PC-3 (cell line): ENCODE data around the gene TGFBI. TPM values are rescaled to one million over a fixed set of nuclear protein-coding genes. Genes with fewer than 3 reads are reported as not detected.

Source experiments
- ATAC-seq: fragments of 200-7000 bp; cut with Tn5 transposase; 2 replicates; pipeline ENCODE4 v1.9.1; 2020; ENCODE audit warnings: mild to moderate bottlenecking, moderate library complexity
- BruUV-seq: library from RNA; stranded (reverse); fragments of 400-500 nt; replicated peaks from 2 replicates; lab custom pipeline; 2021; lab: Mats Ljungman, UMichigan
- CTCF ChIA-PET: fragments of 300-600 bp; sonication (Branson Sonifier 250); formaldehyde crosslinking; loops from one replicate; lab custom pipeline; 2022; ENCODE audit warnings: antibody characterized with exemption; lab: Charles Lee
- POLR2A ChIA-PET: fragments of 300-600 bp; sonication (Branson Sonifier 250); formaldehyde crosslinking; loops from one replicate; lab custom pipeline; 2022; ENCODE audit warnings: antibody characterized with exemption; ENCODE audit not compliant: unreplicated experiment; lab: Charles Lee
- DNase-seq: peaks from one replicate; pipeline ENCODE4 v3.0.0-alpha.2; 2015
- H2AFZ ChIP-seq: fragments of 300-600 bp; sonication (generic); 2 replicates; pipeline ENCODE4 v1.6.0; 2016; ENCODE audit warnings: antibody characterized with exemption, low read length
- H3F3A ChIP-seq: fragments of 300-600 bp; sonication (generic); one replicate; pipeline ENCODE4 v1.6.0; 2017; ENCODE audit warnings: antibody characterized with exemption, low read length, control low read depth, mild to moderate bottlenecking; ENCODE audit not compliant: unreplicated experiment
- H3K27ac ChIP-seq: fragments of 300-600 bp; sonication (generic); 2 replicates; pipeline ENCODE4 v1.5.1; 2016; ENCODE audit warnings: mild to moderate bottlenecking, low read length
- H3K27me3 ChIP-seq: fragments of 300-600 bp; sonication (generic); 2 replicates; pipeline ENCODE4 v1.6.1; 2016; ENCODE audit warnings: low read length, mixed read lengths
- H3K36me3 ChIP-seq: fragments of 300-600 bp; sonication (generic); 2 replicates; pipeline ENCODE4 v1.6.1; 2016; ENCODE audit warnings: low read depth, mixed run types, low read length, mixed read lengths
- H3K4me1 ChIP-seq: fragments of 300-600 bp; sonication (generic); 2 replicates; pipeline ENCODE4 v1.5.1; 2016; ENCODE audit warnings: low read length; ENCODE audit not compliant: insufficient read depth
- H3K4me2 ChIP-seq: fragments of 300-600 bp; sonication (generic); 2 replicates; pipeline ENCODE4 v1.6.0; 2016; ENCODE audit warnings: low read length
- H3K4me3 ChIP-seq: fragments of 300-600 bp; sonication (generic); 2 replicates; pipeline ENCODE4 v1.5.1; 2016; ENCODE audit warnings: mild to moderate bottlenecking, low read length, mixed read lengths
- H3K79me2 ChIP-seq: fragments of 300-600 bp; sonication (generic); 2 replicates; pipeline ENCODE4 v1.6.1; 2017; ENCODE audit warnings: low read length, mixed read lengths
- H3K9ac ChIP-seq: fragments of 300-600 bp; sonication (generic); 2 replicates; pipeline ENCODE4 v1.6.0; 2016; ENCODE audit warnings: mild to moderate bottlenecking, low read length
- H3K9me2 ChIP-seq: fragments of 300-600 bp; sonication (generic); replicated peaks from 2 replicates; pipeline ENCODE4 v1.6.1; 2016; ENCODE audit warnings: mixed run types, low read length, mixed read lengths
- H3K9me3 ChIP-seq: fragments of 300-600 bp; sonication (generic); 2 replicates; pipeline ENCODE4 v1.6.1; 2016; ENCODE audit warnings: low read length, mixed read lengths
- H4K20me1 ChIP-seq: fragments of 300-600 bp; sonication (generic); 2 replicates; pipeline ENCODE4 v1.6.1; 2016; ENCODE audit warnings: low read length, mixed read lengths
- CTCF ChIP-seq: fragments of 300-600 bp; sonication (generic); conservative IDR thresholded peaks from 2 replicates; pipeline ENCODE4 v1.5.1; 2017; ENCODE audit warnings: antibody characterized with exemption, low read depth, mild to moderate bottlenecking, low read length
- EZH2 ChIP-seq: fragments of 300-600 bp; sonication (generic); IDR thresholded peaks from one replicate; pipeline ENCODE4 v1.6.1; 2017; ENCODE audit warnings: antibody characterized with exemption, mild to moderate bottlenecking, low read length; ENCODE audit not compliant: unreplicated experiment
- EZH2phosphoT487 ChIP-seq: fragments of 300-600 bp; sonication (generic); IDR thresholded peaks from 2 replicates; pipeline ENCODE4 v1.6.1; 2018; ENCODE audit warnings: mild to moderate bottlenecking, antibody characterized with exemption, low read length, borderline replicate concordance
- intact Hi-C: fragments of 100-400 bp; cut with micrococcal nuclease; formaldehyde crosslinking; loops from 2 replicates; pipeline ENCODE4 v1.9.0; 2023
- total RNA-seq: library from RNA; depleted of rRNA; stranded (reverse); fragments of >200 nt; gene quantifications from 2 replicates; pipeline ENCODE4 v1.2.3, GENCODE V29; 2014

Gene TGFBI
- total RNA-seq, 1 experiment from 2014 or later, result 4.8 TPM

- intact Hi-C loops, result no loop called here
- DNase-seq, result peak; percentile 77
- Histone ChIP-seq H3K27me3 (no peaks in the 10 kb centered on the region), H3K9me3 (no peaks in the 10 kb centered on the region), H3K36me3 (no peaks in the 10 kb centered on the region), H3K9ac (no peak overlapping the region), H4K20me1 (no peaks in the 10 kb centered on the region), H3K4me1 (peaks cover 11% of the 10 kb centered on the region), H3K79me2 (no peaks in the 10 kb centered on the region), H3K4me3 (no peak overlapping the region), H3F3A (no peaks in the 10 kb centered on the region), H3K4me2 (no peak overlapping the region), H2AFZ (no peak overlapping the region), H3K27ac (no peak overlapping the region), H3K9me2 (no peaks in the 10 kb centered on the region)
- ChIA-PET CTCF (no interaction called here), POLR2A (interaction anchor here (0.6 kb wide), 1 partner anchor 19 kb away, joined by 5 read pairs; no protein-coding TSS in a partner anchor)
- no peak for TF ChIP-seq EZH2phosphoT487
- TF ChIP-seq CTCF, result no peak
- TF ChIP-seq EZH2, result no peak
- BruUV-seq, result no TSS peak
- peak; percentile 91 for ATAC-seq
Observed at GRCh38 chr5:135999406-136000139, 29.2 kb upstream of the TGFBI start.

GRCh38 chr5:136000147-136000546 lies 28.6 kb upstream of the TGFBI start:
- peaks cover 11% of the 10 kb centered on the region for H3K4me1 ChIP-seq
- ChIA-PET POLR2A (no interaction called here), CTCF (no interaction called here)
- no peaks in the 10 kb centered on the region for H4K20me1 ChIP-seq
- ATAC-seq (no peak), DNase-seq (no peak)
- no peak overlapping the region for H3K27ac ChIP-seq
- H3K4me3 ChIP-seq, result no peak overlapping the region
- H3F3A ChIP-seq, result no peaks in the 10 kb centered on the region
- no peak overlapping the region for H3K9ac ChIP-seq
- H3K9me2 ChIP-seq, result no peaks in the 10 kb centered on the region
- no peak for TF ChIP-seq EZH2phosphoT487
- TF ChIP-seq CTCF, result no peak
- no peak for TF ChIP-seq EZH2
- no peaks in the 10 kb centered on the region for H3K9me3 ChIP-seq
- H3K36me3 ChIP-seq, result no peaks in the 10 kb centered on the region
- no peak overlapping the region for H2AFZ ChIP-seq
- H3K79me2 ChIP-seq, result no peaks in the 10 kb centered on the region
- intact Hi-C loops, result no loop called here
- no peaks in the 10 kb centered on the region for H3K27me3 ChIP-seq
- no peak overlapping the region for H3K4me2 ChIP-seq
- no TSS peak for BruUV-seq

GRCh38 chr5:136000932-136001331 lies 27.9 kb upstream of the TGFBI start:
- Histone ChIP-seq H3F3A (no peaks in the 10 kb centered on the region), H3K4me3 (no peak overlapping the region), H3K9me3 (no peaks in the 10 kb centered on the region), H2AFZ (no peak overlapping the region), H3K4me1 (peaks cover 12% of the 10 kb centered on the region), H4K20me1 (no peaks in the 10 kb centered on the region), H3K36me3 (no peaks in the 10 kb centered on the region), H3K4me2 (no peak overlapping the region), H3K79me2 (no peaks in the 10 kb centered on the region), H3K9ac (no peak overlapping the region), H3K27ac (no peak overlapping the region), H3K9me2 (no peaks in the 10 kb centered on the region), H3K27me3 (no peaks in the 10 kb centered on the region)
- no peak for DNase-seq
- no TSS peak for BruUV-seq
- ATAC-seq, result no peak
- POLR2A ChIA-PET, result no interaction called here
- intact Hi-C loops, result no loop called here
- TF ChIP-seq CTCF (no peak), EZH2 (no peak), EZH2phosphoT487 (no peak)
- CTCF ChIA-PET, result no interaction called here
